ENCODE results near the gene DYNLL1. TPM values are rescaled to one million over a fixed set of nuclear protein-coding genes. Genes with fewer than 3 reads are reported as not detected.

The DYNLL1 gene
- total and polyA plus RNA-seq, 2 experiments from 2014 or later = 310 to 868 TPM

DNA sequence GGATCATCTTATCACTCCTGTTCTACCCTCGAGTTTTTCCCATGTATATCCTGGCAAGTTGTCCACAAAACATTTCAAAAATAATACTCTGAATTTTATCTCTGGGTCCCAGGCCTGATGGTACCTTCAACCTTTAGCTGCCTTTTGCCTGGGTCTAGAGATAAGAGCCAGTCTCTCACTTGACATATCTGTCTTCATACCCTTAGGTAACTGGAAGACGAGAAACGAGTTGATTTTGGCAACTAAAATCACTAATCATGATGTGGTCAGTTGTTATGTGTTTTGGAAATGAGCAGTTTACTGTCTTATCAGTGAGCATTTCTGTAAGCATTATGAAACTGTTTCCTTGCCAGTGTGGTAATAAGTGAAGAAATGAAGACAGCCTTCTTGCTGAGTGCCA, 44.5 kb downstream of the DYNLL1 start:
- Mint-ChIP-seq H3K27me3 (ENCODE audit: insufficient read depth, low read depth, poor library complexity) (no peaks in the 10 kb centered on the region), H3K4me3 (no peak overlapping the region), H3K27ac (no peak overlapping the region), H3K36me3 (ENCODE audit: low read depth) (peaks cover 24% of the 10 kb centered on the region), H3K4me1 (peaks cover 23% of the 10 kb centered on the region), H3K9me3 (no peaks in the 10 kb centered on the region)
- peaks cover 33% of the 10 kb centered on the region for H3K4me1 ChIP-seq (ENCODE audit: insufficient read depth)
- H3F3A ChIP-seq (replicated peaks; ENCODE audit: low read depth) = peaks cover 2% of the 10 kb centered on the region; the same call in 1 of the 2 replicates
- H3K4me3 ChIP-seq = no peak overlapping the region
- H2AFZ ChIP-seq = no peak overlapping the region
- DNase-seq (ENCODE audit: low spot score) (no peak), ATAC-seq (no peak)
- H3K79me2 ChIP-seq (replicated peaks; ENCODE audit: insufficient read depth) = peaks cover 100% of the 10 kb centered on the region
- no peak for TF ChIP-seq REST (IDR thresholded peaks at IDR 0.05; ENCODE audit: unreplicated experiment)
- TF ChIP-seq POLR2AphosphoS5 (IDR thresholded peaks at IDR 0.05; ENCODE audit: low read depth) = no peak
- TF ChIP-seq JUNB (IDR thresholded peaks at IDR 0.05; ENCODE audit: unreplicated experiment) = no peak
- no peak for TF ChIP-seq STAT1 (IDR thresholded peaks at IDR 0.05; ENCODE audit: unreplicated experiment)
- no peak for TF ChIP-seq NANOG (IDR thresholded peaks at IDR 0.05; ENCODE audit: borderline replicate concordance)
- TF ChIP-seq EZH2phosphoT487 (IDR thresholded peaks at IDR 0.05; ENCODE audit: unreplicated experiment) = no peak
- no peak for TF ChIP-seq ZNF114 (CRISPR knock-in tag; IDR thresholded peaks at IDR 0.05)
- TF ChIP-seq EZH2 (IDR thresholded peaks at IDR 0.05; ENCODE audit: low read depth, unreplicated experiment) = no peak
- TF ChIP-seq, protein P1, sequence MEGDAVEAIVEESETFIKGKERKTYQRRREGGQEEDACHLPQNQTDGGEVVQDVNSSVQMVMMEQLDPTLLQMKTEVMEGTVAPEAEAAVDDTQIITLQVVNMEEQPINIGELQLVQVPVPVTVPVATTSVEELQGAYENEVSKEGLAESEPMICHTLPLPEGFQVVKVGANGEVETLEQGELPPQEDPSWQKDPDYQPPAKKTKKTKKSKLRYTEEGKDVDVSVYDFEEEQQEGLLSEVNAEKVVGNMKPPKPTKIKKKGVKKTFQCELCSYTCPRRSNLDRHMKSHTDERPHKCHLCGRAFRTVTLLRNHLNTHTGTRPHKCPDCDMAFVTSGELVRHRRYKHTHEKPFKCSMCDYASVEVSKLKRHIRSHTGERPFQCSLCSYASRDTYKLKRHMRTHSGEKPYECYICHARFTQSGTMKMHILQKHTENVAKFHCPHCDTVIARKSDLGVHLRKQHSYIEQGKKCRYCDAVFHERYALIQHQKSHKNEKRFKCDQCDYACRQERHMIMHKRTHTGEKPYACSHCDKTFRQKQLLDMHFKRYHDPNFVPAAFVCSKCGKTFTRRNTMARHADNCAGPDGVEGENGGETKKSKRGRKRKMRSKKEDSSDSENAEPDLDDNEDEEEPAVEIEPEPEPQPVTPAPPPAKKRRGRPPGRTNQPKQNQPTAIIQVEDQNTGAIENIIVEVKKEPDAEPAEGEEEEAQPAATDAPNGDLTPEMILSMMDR (conservative IDR thresholded peaks at IDR 0.05; ENCODE audit: low read depth in 2 of 2) = no peak
- no peak for TF ChIP-seq ETS1 (IDR thresholded peaks at IDR 0.05)
- no peak for TF ChIP-seq CREB1 (CRISPR knock-in tag; IDR thresholded peaks at IDR 0.05; ENCODE audit: low read depth)
- TF ChIP-seq ZNF462 (CRISPR knock-in tag; IDR thresholded peaks at IDR 0.05) = no peak
- TF ChIP-seq ZNF331 (CRISPR knock-in tag; IDR thresholded peaks at IDR 0.05; ENCODE audit: low read depth) = no peak
- no peaks in the 10 kb centered on the region for H3K27me3 ChIP-seq (ENCODE audit: insufficient read depth)
- H3K36me3 ChIP-seq (ENCODE audit: insufficient read depth) = no peaks in the 10 kb centered on the region
- H3K27ac ChIP-seq (ENCODE audit: low read depth) = no peak overlapping the region; the same call in 1 of the 2 replicates
- H3K9me2 ChIP-seq (ENCODE audit: insufficient read depth) = no peaks in the 10 kb centered on the region
- peaks cover 75% of the 10 kb centered on the region for H4K20me1 ChIP-seq (replicated peaks; ENCODE audit: insufficient read depth)
- no peak overlapping the region for H3K4me2 ChIP-seq

All from GM23338 (cell line).